GM19025 (cell line): ENCODE measurements around the gene ZFHX2.

Experiments
- ATAC-seq: cut with Tn5 transposase; IDR thresholded peaks from one replicate; pipeline ENCODE4 v1.9.1; 2021; ENCODE audit warnings: mild to moderate bottlenecking, low read depth, moderate library complexity; ENCODE audit not compliant: unreplicated experiment

Gene ZFHX2

GRCh38 chr14:23481979-23482822 lies 69.4 kb downstream of the ZFHX2 start:
- no peak for ATAC-seq

- ATAC-seq, result no peak
These were observed 70.1 kb downstream of the ZFHX2 start for GRCh38 chr14:23481362-23481970.

GRCh38 chr14:23478109-23478759 lies 73.3 kb downstream of the ZFHX2 start:
- no peak for ATAC-seq

- no peak for ATAC-seq
These were observed 80.6 kb downstream of the ZFHX2 start for GRCh38 chr14:23470947-23471346.
